Ecto neural progenitor cell (in vitro differentiated cells): ENCODE data around the gene ZNF670.
"Not testable (repeated sequence)": the region's sequence is repeated elsewhere in the genome, so short reads cannot be mapped to it uniquely, and the experiment has no call there.

Source experiments
- DNase-seq: peaks from one replicate; pipeline ENCODE4 v3.0.0-alpha.2; 2018; ENCODE audit warnings: low spot score

Gene ZNF670

GRCh38 chr1:247043406-247043805, 35.2 kb downstream of the ZNF670 start:
- no peak for DNase-seq

GRCh38 chr1:247037511-247038320, 40.9 kb downstream of the ZNF670 start:
- no peak for DNase-seq

GRCh38 chr1:247032306-247032705, 46.3 kb downstream of the ZNF670 start:
- DNase-seq = not testable (repeated sequence)
